ENCODE results near the gene ENTPD8. TPM values are rescaled to one million over a fixed set of nuclear protein-coding genes. Genes with fewer than 3 reads are reported as not detected.

The ENTPD8 gene
- total RNA-seq, 1 experiment from 2014 or later: 1.9 TPM

- DNase-seq (ENCODE audit: low spot score): no peak
- in situ Hi-C loops (cut with HindIII; ENCODE audit: low sequenced_read_pairs): no loop called here
Observed at GRCh38 chr9:137460363-137461315, 19.5 kb upstream of the ENTPD8 start.

GRCh38 chr9:137459601-137460362, 18.6 kb upstream of the ENTPD8 start:
- in situ Hi-C loops (cut with HindIII; ENCODE audit: low sequenced_read_pairs): no loop called here
- DNase-seq (ENCODE audit: low spot score): no peak

DNA sequence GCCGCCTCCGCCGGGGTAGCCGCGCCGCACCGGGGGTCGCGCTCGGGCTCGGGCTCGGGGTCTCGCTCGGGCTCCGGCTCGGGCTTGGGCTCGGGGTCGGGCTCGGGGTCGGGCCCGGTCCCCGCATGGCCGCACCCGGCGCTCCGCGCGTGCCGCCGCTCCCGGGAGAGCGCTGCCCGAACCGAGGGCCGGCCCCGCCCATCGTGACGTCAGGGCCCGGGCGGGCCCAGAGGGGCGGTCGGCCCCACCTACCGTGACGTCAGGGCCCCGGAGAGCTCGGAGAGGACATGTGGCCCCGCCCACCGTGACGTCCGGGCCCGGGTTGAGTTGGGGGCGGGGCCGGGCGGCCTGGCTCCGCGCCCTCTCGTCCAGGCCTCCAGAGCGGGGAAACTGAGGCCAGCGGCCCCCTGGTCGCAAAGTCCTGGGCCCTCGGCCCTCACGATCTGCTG, 18.0 kb upstream of the ENTPD8 start, which contains the start of gene NSMF:
TSS of gene NSMF (minus strand) at position 183 of the 449 bp plus-strand sequence. CDS start 232 bp downstream, outside the sequence.
- in situ Hi-C loops (cut with HindIII; ENCODE audit: low sequenced_read_pairs): no loop called here

DNA sequence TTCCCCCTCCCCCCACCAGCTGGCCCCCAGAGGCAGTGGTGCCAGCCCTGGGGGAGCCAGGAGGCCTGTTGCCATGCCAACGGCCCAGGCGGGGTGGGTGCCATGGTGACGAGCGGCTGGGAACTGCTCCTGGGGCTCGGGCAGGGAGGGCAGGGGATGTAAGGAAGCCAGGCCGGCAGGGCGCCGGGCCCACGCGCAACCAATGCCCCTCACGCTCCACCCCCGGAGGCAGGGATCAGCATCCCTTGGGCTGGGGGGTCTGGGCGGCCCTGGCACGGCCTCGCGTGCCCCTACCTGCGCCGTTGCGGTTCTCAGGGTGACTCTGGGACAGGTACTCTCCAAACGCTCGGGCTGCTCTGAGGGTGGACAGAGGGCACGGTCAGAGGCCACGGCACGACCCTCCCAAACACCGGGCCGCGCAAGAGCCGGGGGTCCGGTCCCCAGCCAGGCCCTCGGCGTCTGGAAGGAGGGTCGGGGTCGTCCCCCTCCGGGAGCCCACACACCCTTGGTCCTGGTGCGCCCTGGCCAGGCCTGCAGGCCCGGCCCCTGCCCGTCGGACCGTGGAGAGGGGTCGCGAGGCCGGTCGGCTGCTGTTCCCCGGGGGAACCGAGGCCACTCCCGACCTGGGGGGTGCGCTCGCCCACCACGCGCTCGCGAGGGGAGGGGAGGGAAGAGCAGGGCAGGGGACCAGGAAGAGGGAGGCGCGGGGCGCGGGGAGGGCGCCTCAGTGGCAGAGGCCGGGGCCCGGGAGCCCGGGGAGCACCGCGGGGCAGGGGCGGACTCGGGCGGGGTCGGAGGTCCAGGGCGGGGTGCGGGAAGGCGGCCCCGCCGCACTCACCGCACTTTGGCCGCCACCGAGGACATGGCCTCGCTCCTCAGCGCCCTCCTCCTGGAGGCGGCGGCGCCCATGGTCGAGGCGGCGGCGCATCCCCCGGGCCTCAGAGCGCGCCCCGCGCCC, 17.3 kb upstream of the ENTPD8 start:
- peak; percentile 50 for DNase-seq (ENCODE audit: low spot score)
- in situ Hi-C loops (cut with HindIII; ENCODE audit: low sequenced_read_pairs): no loop called here

More for the DNA sequence above, 18.0 kb upstream of the ENTPD8 start, which contains the start of gene NSMF:
- DNase-seq (ENCODE audit: low spot score): peak; percentile 77

- in situ Hi-C loops (cut with HindIII; ENCODE audit: low sequenced_read_pairs): no loop called here
- DNase-seq (ENCODE audit: low spot score): no peak
Observed at GRCh38 chr9:137457406-137458193, 16.4 kb upstream of the ENTPD8 start.

DNA sequence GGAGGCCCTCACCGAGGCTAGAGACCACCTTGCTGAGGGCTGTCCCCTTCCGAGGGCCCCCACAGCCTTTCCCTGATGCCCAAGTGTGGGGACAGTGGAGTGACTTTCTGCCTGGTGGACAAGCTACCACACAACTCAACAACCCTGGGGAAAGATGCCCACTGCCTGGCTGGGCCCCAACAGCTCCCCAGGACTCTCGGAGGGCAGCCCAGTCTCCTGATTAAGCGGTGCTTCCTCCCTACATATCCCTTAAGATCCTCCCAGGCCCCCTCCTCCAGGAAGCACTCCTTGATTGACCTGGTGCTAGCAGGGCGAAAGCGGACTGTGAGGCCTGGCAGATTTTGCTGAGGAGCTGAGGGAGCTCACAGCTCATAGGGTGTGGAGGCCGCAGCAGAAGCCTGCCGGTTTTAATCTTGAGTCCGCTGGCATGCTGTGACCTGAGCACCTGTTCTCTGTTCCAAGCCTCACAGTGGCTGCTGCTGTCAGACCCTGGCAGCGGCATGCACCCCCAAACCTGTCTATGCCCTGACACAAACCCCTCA, 15.8 kb upstream of the ENTPD8 start:
- no peak for DNase-seq (ENCODE audit: low spot score)
- in situ Hi-C loops (cut with HindIII; ENCODE audit: low sequenced_read_pairs): no loop called here

GRCh38 chr9:137456061-137456863, 15.1 kb upstream of the ENTPD8 start:
- in situ Hi-C loops (cut with HindIII; ENCODE audit: low sequenced_read_pairs): no loop called here
- no peak for DNase-seq (ENCODE audit: low spot score)

- in situ Hi-C loops (cut with HindIII; ENCODE audit: low sequenced_read_pairs): no loop called here
Observed at GRCh38 chr9:137455359-137455991, 14.3 kb upstream of the ENTPD8 start.

DNA sequence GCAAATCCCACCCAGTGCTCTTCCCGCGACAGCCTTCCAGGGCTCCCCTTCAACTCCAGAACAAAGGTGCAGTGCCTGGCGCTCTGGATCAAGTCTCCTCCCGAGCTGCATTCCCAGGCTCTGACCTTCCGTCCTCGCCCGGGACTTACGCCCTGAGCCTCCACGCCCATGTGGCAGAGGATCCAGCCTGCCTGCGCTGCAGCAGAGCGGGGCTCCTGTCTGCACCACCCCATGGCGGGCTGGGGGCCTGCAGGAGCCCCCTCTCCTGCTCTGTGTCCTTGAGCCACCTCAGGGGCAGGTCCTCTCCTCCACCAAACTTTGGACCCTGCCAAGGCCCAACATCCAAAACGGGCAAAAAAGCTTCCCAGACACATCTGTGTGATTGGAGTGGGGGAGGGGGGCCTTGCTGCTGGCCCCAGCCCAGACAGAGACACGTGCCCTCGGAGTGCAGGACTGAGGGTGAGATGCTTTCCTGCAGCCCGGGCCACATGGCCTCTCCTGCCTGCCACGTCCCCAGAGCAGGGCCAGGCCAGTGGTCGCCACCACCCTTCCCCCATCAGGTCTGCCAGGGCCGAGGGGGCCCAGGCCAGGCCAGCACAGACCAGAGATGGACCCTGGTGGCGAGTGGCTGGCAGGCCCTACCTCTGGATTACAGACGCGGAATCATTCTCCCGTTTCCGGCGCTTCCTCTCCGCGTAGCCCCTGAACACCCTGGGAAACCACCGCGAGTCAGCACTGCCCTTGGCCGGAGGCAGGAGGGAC, 13.6 kb upstream of the ENTPD8 start:
- in situ Hi-C loops (cut with HindIII; ENCODE audit: low sequenced_read_pairs): no loop called here
- no peak for DNase-seq (ENCODE audit: low spot score)

More at GRCh38 chr9:137455359-137455991, 14.3 kb upstream of the ENTPD8 start:
- DNase-seq (ENCODE audit: low spot score): no peak

DNA sequence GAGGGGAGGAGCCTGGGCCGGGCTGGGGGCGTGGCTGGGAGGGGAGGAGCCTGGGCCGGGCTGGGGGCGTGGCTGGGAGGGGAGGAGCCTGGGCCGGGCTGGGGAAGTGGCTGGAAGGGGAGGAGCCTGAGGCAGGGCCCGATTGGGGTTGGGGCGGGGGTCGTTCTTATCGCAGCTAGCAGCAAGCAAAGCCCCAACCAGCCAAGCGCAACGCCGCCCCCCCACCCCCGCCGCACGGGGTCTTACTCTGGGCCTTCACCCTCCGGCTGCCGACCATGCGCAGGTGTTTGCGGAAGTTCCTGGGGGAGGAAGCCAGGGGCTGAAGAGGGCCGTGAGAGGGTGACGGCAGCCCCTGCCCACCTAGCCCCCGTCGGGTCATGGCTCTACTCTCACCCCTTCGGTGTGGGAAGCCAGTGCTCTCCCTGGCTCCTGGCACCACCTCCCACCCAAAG, 13.0 kb upstream of the ENTPD8 start:
- no peak for DNase-seq (ENCODE audit: low spot score)
- in situ Hi-C loops (cut with HindIII; ENCODE audit: low sequenced_read_pairs): no loop called here

DNA sequence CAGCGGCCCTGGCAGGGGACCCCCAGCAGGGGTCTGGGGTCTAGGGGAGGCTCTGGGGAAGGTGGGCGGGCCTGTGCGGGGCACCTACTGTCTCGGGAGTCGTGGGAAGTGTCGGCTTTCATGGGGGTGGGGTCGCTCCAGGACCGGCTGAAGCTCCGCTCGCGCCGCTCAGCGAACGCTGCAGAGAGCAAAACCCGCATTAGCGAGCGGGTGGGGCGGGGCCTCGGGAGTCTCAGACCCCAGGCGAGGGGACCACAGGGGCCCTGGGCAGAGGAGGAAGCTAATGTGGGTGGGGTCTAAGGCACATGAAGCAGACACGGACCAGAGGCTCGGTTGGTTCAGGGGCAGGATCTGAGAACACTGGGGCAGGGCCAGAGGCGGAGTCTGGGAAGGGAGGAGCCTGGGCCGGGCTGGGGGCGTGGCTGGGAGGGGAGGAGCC, 12.5 kb upstream of the ENTPD8 start:
- no peak for DNase-seq (ENCODE audit: low spot score)
- in situ Hi-C loops (cut with HindIII; ENCODE audit: low sequenced_read_pairs): no loop called here

DNA sequence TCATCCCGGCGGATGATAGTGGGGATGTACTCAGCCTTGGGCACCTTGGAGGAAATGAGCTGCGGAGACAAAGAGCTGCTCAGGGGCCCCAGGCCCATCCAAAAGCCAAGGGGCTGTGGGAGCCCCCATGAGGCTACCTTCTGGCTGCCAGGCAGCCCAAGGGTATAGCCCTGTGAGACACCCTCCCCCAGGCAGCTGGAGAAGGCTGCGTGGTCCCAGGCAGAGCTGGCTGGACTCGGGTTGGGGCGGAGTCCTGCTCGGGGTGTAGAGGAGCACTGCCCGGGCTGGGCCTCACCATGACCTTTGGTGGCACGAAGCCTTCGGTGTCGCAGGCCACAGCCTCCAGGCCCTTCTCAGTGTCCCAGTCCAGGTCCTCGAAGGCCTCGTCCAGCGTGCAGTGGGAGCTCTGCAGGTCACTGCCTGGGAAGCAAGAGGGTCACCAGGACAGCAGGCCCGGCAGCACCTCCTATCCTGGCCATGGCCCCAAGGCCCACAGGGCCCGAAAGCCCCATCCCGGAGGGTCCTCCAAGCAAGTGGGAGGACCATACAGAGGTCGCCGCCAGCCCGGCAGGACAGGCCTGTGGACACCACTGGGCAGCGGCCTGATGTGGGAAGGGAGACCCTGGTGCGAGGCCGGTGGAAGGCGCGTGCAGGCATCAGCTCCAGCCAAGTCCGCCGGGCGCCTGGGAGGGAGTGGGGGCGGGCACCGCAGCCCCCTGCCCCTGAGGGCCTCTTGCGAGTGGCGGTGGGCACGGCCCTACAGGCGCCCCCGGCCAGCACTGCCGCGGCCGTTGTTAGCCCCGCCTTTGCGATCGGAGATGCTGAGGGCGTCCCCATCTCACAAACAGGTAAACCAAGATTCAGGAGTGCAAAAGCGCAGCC, 11.8 kb upstream of the ENTPD8 start:
- in situ Hi-C loops (cut with HindIII; ENCODE audit: low sequenced_read_pairs): no loop called here
- DNase-seq (ENCODE audit: low spot score): no peak

DNA sequence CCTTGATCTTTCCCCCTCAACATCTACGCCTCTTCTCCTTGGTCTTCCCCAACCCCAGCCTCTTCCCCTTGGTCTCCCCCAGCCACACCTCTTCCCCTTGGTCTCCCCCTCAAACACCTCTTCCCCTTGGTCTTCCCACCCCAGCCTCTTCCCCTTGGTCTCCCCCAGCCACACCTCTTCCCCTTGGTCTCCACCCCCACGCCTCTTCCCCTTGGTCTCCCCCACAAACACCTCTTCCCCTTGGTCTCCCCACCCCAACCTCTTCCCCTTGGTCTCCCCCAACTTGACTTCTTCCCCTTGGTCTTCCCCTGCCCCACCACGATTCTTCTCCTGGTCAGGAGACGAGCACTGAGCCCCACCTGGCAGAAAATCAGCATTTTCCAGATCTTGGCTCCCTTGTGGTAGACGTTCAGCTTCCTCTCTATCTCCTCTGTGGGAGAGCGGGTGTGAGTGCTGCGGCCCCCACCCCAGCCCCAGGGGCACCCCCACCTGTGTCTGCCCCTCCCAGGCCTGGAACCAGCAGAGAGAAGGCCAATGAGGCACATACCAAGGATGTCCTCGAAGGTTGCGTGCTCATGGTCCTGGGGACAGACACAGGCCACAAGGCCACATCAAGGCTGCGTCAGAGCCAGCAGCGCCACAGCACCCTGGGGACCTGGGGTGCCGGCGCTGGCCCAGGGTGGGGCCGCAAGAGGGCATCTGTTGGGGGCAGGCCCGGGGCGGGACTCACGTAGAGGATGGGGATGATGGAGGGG, 11.0 kb upstream of the ENTPD8 start:
- in situ Hi-C loops (cut with HindIII; ENCODE audit: low sequenced_read_pairs): no loop called here
- DNase-seq (ENCODE audit: low spot score): no peak
